Motor neuron (in vitro differentiated cells): ENCODE results near the gene GMCL2. TPM values are rescaled to one million over a fixed set of nuclear protein-coding genes. Genes with fewer than 3 reads are reported as not detected.

ENCODE experiments used
- ATAC-seq, 8 experiments: fragments of 200-7000 bp; cut with Tn5 transposase; replicated peaks in 6 of 8; 2 replicates each; pipeline ENCODE4 v1.8.0; 2021; ENCODE audit warnings: mild to moderate bottlenecking in 8 of 8, moderate library complexity in 8 of 8
- H3K27ac ChIP-seq, 2 donors: fragments of 250-450 bp; sonication (Bioruptor Pico); 2 replicates each; pipeline ENCODE4 v1.9.0; 2021; ENCODE audit warnings: antibody characterized with exemption in 2 of 2, mild to moderate bottlenecking in 2 of 2, moderate library complexity in 1 of 2
- H3K4me1 ChIP-seq, 2 donors: fragments of 250-450 bp; sonication (Bioruptor Pico); replicated peaks in 1 of 2; 2 replicates each; pipeline ENCODE4 v1.6.1; 2021; ENCODE audit warnings: antibody characterized with exemption in 2 of 2, mild to moderate bottlenecking in 2 of 2, moderate library complexity in 1 of 2
- H3K4me3 ChIP-seq, 5 donors: fragments of 250-450 bp; sonication (Bioruptor Pico); 2 replicates each; pipeline ENCODE4 v1.9.0; 2021; ENCODE audit warnings: antibody characterized with exemption in 5 of 5, mild to moderate bottlenecking in 5 of 5, moderate library complexity in 4 of 5
- WGBS, 10 experiments: fragments of 450-650 bp; shearing (Covaris generic); methylation state at CpG; one replicate each; pipeline ENCODE4 v1.0.0; 2022; 5-methylcytosine and 5-hydroxymethylcytosine counted together
- in situ Hi-C, 9 experiments: fragments of 400-800 bp; cut with MboI; loops; one replicate each; pipeline ENCODE4 v1.15.0; 2021; ENCODE audit warnings: low sequenced_read_pairs in 9 of 9, low pct_unique_long_range_greater_than_20kb in 2 of 9; ENCODE audit not compliant: unreplicated experiment in 9 of 9
- total RNA-seq, 8 experiments: library from RNA; unstranded; fragments of 300-600 nt; gene quantifications; 2 replicates each; pipeline versions ENCODE4 v1.2.3 to v1.2.4, GENCODE V29; 2022

GMCL2 gene
- total RNA-seq, 8 experiments from 2014 or later: 0.08 to 0.24 (median 0.14) TPM; not detected in 5

DNA sequence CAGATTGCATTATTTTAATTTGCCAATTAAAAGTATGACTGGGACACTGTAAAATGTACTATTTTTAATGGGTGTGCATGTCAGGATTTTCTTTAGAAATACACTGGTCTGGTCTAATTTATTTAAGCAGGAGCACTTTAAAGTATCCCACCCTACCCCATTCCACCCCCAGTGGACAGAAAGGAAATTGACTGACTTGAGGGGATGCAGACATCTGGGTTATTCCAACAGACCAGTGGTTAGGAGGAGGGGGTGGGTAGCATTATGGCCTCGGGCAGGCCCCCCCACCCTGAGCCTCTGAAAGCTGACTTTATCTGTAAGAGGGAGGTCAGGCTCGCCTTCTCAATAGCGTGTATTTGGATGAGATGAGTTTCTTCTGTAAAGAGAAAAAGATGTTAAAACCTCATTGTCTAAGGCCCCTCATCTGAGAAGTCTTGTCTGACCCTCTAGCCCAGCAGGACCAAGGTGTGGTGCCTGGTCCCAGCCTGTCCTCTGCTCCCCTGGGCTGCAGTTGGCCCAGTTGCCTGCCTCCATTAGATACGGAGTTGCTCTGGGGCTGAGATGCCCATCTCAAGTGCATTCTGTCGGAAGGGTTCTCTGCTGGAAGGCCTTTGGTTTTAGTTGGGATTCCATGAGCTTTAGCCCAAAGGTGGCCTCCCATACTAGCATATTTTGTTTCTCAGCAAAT, 21.5 kb upstream of the GMCL2 start:
- H3K27ac ChIP-seq: no peak overlapping the region
- ATAC-seq: no peak
- in situ Hi-C loops: no loop called here
- no peak overlapping the region for H3K4me3 ChIP-seq
- WGBS, 10 experiments: 22 to 100% (median 100%) methylated on average over 1 to 3 of the region's 5 CpGs; no CpG with 5 or more reads in 5 of the 10 experiments
- peaks cover 8 to 14% of the 10 kb centered on the region in 2 donors for H3K4me1 ChIP-seq

DNA sequence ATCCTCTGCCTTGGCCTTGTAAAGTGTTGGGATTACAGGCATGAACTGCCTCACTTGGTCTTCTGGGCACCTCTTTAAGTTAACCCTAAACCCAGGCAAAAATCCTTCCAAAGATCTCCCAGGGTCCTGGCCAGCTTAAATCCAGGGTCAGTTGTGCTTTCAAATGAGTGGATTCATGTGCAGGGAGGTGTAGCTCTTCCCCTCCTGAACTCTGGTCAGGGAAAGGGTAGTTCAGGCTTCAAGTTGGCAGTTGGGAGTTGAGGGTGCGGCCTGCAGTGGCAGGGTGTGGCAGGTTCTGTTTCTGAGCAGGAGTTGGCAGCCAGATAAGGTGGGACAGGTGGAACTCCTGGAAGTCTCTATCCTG, 20.7 kb upstream of the GMCL2 start:
- peaks cover 8 to 14% of the 10 kb centered on the region in 2 donors for H3K4me1 ChIP-seq
- no peak overlapping the region for H3K4me3 ChIP-seq
- ATAC-seq: no peak
- WGBS, 10 experiments: 40 to 100% methylated on average over 1 of the region's 1 CpG; no CpG with 5 or more reads in 8 of the 10 experiments
- in situ Hi-C loops: no loop called here
- no peak overlapping the region for H3K27ac ChIP-seq

GRCh38 chr5:178207183-178207916, 20.2 kb upstream of the GMCL2 start:
- ATAC-seq: no peak
- 60 to 100% (median 80%) methylated on average over 1 to 5 of the region's 5 CpGs for WGBS, 10 experiments
- H3K4me1 ChIP-seq: peaks cover 8 to 14% of the 10 kb centered on the region in 2 donors
- no peak overlapping the region for H3K4me3 ChIP-seq
- in situ Hi-C loops: no loop called here
- no peak overlapping the region for H3K27ac ChIP-seq

- 0 to 79% (median 62%) methylated on average over 2 to 7 of the region's 12 CpGs; no CpG with 5 or more reads in 2 of the 10 experiments for WGBS, 10 experiments
- H3K4me1 ChIP-seq: peaks cover 8 to 14% of the 10 kb centered on the region in 2 donors
- in situ Hi-C loops: no loop called here
- peak overlapping the region; percentile 94 to 100 (median 96) for H3K4me3 ChIP-seq
- ATAC-seq: no peak
- H3K27ac ChIP-seq: no peak overlapping the region
These were observed 19.3 kb upstream of the GMCL2 start for GRCh38 chr5:178206166-178207101.

- in situ Hi-C loops: no loop called here
- no peak for ATAC-seq
- Histone ChIP-seq H3K4me3 (peak overlapping the region; percentile 94 to 100 (median 96)), H3K4me1 (peaks cover 8 to 14% of the 10 kb centered on the region in 2 donors), H3K27ac (no peak overlapping the region)
- WGBS, 10 experiments: 0 to 10% (median 0%) methylated on average over 1 to 3 of the region's 5 CpGs; no CpG with 5 or more reads in 3 of the 10 experiments
These were observed 18.5 kb upstream of the GMCL2 start for GRCh38 chr5:178205749-178206047.

- Histone ChIP-seq H3K4me3 (peak overlapping the region; percentile 94 to 100 (median 96)), H3K4me1 (peaks cover 8 to 14% of the 10 kb centered on the region in 2 donors), H3K27ac (peak overlapping the region; percentile 92 to 93)
- WGBS, 10 experiments: 0% methylated on average over 1 of the region's 90 CpGs; no CpG with 5 or more reads in 7 of the 10 experiments
- in situ Hi-C loops: no loop called here
- ATAC-seq: peak; percentile 24 to 45 (median 36)
These were observed 18.0 kb upstream of the GMCL2 start for GRCh38 chr5:178204935-178205748.

- H3K4me3 ChIP-seq: peak within 1 kb of the TSS; percentile 94 to 100 (median 96)
- peaks cover 8 to 14% of the 10 kb centered on the region in 2 donors for H3K4me1 ChIP-seq
- WGBS, 10 experiments: 0% methylated on average over 2 of the region's 96 CpGs; no CpG with 5 or more reads in 9 of the 10 experiments
- ATAC-seq: peak; percentile 72 to 92 (median 88)
- in situ Hi-C loops: no loop called here
- H3K27ac ChIP-seq: peak within 1 kb of the TSS; percentile 92 to 93
These were observed 17.2 kb upstream of the GMCL2 start, which contains the start of gene HNRNPAB for GRCh38 chr5:178204182-178204934. TSS of gene HNRNPAB (plus strand) at chr5:178204533. CDS start at chr5:178204838, 305 bp downstream.

GRCh38 chr5:178203670-178204181, 16.6 kb upstream of the GMCL2 start:
- peak overlapping the region in 1 of 2 donors; percentile 14 for H3K27ac ChIP-seq
- peak overlapping the region; percentile 94 to 100 (median 96) for H3K4me3 ChIP-seq
- 0 to 89% (median 20%) methylated on average over 2 to 18 of the region's 30 CpGs; no CpG with 5 or more reads in 3 of the 10 experiments for WGBS, 10 experiments
- peak in 7 of 8 experiments; percentile 0 to 17 (median 5) for ATAC-seq
- peaks cover 8 to 14% of the 10 kb centered on the region in 2 donors for H3K4me1 ChIP-seq
- in situ Hi-C loops: no loop called here

GRCh38 chr5:178202541-178202940, 15.4 kb upstream of the GMCL2 start:
- H3K4me3 ChIP-seq: no peak overlapping the region
- in situ Hi-C loops: no loop called here
- no peak overlapping the region for H3K27ac ChIP-seq
- 82 to 100% (median 95%) methylated on average over 2 to 9 of the region's 10 CpGs; no CpG with 5 or more reads in 5 of the 10 experiments for WGBS, 10 experiments
- no peak for ATAC-seq
- H3K4me1 ChIP-seq: peaks cover 8 to 14% of the 10 kb centered on the region in 2 donors

- no peak for ATAC-seq
- Histone ChIP-seq H3K4me1 (peaks cover 4 to 11% of the 10 kb centered on the region in 2 donors), H3K27ac (no peak overlapping the region), H3K4me3 (no peak overlapping the region)
- in situ Hi-C loops: no loop called here
- 20 to 100% (median 43%) methylated on average over 1 of the region's 2 CpGs; no CpG with 5 or more reads in 7 of the 10 experiments for WGBS, 10 experiments
These were observed 14.7 kb upstream of the GMCL2 start for GRCh38 chr5:178201927-178202235.

- in situ Hi-C loops: no loop called here
- 58 to 100% (median 86%) methylated on average over 2 to 11 of the region's 14 CpGs; no CpG with 5 or more reads in 1 of the 10 experiments for WGBS, 10 experiments
- H3K4me3 ChIP-seq: no peak overlapping the region
- no peak for ATAC-seq
- H3K4me1 ChIP-seq: peaks cover 0 to 6% of the 10 kb centered on the region in 2 donors
- H3K27ac ChIP-seq: no peak overlapping the region
These were observed 14.2 kb upstream of the GMCL2 start for GRCh38 chr5:178201221-178201926.
